Inflammatory macrophage (primary cell): ENCODE results near the gene CYB561D2.

Experiments used
- DNase-seq, 2 donors: peaks; one replicate each; pipeline ENCODE4 v3.0.0-alpha.2; 2020 to 2022

Gene CYB561D2

DNA sequence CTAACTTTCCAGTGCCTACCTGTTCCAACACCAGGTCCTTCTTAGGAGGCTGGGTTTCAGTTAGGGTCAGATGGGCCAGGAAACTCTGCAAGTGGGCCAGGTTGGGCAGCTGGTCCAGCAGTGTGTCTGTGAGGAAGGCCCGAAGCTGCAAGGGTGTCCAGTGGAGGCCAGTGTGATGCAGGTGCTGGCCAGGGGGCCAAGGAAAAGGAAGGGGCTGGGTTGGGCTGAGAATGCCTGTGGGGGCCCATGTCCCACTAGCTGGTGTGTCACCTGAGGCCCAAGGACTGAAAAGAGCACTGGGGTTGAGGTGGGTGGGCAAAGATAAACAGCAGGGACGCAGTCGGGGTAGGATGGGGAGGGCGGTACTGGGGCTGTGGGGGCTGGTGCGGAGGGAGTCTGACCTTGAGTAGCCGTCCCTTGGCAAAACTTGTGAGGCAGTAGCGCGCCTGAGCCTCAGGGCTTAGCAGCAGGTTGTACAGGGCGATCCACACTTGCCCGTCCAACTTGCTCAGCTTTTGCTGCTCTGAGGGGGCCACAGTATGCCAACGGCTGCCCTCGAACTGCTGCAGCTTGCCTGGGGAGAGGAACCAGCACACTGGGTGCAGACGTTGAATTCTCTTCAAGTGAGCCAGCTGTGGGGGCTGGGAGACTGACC, 8.5 kb upstream of the CYB561D2 start:
- DNase-seq = no peak

DNA sequence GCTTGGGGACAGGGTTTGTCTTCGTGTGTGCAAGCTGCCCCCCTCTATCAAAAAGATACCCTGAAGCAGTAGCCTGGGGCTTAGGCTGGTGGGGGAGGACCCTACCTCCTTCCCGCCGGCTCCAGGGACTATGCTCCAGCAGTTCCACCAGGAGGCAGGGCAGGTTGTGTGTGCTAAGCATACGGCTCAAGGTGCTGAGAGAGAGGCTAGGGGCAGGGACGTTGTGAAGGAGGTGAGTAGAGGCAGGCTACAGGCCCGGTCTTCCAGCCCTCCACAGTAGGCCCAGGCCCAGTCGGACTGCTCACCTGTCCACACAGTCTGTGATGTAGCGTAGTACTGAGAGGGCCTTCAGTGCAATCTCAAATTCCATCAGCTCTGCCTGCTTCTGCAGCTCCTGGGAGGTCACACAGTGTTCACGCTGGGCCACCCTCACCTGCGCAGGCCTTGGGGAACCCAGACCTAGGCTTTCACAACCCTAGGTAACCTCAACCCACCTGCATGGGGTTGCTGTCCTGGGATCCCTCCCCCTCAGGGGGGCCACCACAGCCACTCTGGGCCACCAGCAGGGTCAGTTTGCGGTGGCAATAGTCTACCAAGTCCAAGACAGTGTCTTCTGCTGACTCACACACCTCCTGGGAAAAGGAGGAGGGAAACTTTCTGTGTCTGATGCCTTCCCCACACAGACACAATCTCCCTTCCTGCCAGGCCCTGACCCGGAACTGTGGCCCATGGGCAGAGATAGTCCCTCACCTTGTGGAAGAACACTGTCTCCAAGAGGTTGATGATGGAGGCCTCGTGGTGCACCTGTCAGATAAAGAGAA, 7.6 kb upstream of the CYB561D2 start:
- no peak for DNase-seq

DNA sequence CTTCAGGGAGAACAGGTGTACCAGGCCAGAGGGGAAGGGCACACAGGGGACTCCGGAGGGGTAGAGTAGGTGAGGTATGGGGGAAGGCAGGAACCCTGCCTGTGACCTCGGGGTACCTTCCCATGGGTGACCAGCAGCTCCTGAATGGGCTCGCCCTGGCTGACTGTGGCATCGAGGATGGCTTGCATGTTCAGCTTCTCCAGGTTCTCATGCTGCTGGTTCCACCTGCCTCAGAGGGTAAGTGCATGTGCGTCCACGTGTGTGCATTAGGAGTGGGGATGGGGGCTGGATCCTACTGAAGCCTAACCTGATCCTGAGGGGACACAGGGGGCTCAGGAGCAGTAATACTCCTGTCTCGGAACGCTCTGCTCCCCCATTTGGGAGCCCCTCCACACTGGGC, 5.7 kb upstream of the CYB561D2 start:
- DNase-seq = no peak

DNA sequence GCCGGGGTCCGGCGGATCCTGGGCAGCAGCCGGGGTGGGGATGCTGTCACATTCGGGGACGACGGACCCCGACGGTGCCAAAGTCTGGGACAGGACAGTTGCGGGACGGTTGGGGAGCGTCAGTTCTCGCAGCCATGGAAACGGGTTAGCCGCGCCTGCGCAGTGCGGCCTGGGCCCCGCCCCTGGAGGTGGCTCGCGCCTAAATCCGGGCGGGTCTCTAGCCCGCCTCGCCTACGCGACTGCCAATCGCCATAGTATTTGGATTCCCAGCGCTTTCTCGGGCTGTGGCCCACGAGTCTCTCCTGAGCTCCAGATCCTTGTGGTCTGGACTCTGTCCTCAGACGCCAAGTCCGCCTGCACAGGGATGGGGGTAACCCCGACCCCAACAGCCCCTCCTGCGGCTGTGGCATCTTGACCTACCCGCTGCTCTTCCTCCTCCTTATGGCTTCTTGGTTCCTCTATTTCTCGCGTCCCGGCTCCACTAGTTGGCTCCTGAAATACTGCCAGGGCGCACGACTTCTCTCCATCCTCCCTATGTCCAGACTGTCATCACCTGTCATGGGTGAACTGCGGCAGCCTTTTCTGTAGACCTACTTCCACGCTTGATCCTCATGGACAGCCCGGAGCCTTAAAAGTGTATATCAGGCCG, 5.0 kb upstream of the CYB561D2 start, which contains the start of gene ZMYND10:
TSS of gene ZMYND10 (minus strand) at position 147 of the 649 bp plus-strand sequence. CDS start 153 bp downstream, outside the sequence.
- DNase-seq = peak; percentile 85 to 87

DNA sequence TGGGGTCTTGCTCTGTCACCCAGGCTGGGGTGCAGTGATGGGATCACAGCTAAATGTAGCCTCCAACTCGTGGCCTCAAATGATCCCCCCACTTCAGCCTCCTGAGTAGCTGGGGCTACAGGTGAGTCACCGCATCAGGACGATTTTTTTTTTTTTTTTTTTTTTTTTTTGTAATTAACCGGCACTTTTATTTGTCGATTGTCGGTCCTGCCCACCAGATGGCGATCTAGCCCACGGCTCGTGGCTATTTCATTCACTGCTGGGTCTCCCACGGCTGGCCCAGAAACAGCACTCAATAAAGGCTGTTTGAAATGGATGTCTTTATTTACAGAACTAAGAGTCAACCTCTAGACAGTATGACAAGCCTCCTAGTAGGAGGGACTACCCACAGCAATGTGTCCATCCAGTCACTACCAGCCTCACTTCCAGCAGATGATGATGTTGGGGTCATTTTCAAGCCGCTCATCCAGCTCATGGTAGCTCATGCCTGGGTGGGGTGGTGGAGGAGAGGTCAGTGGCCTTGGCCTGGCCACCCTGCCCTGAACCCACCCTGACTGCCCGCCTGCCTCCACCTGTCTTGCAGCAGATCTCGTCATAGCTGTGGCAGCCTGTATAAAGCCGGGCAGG, 3.4 kb upstream of the CYB561D2 start:
- DNase-seq = peak; percentile 66 to 79

DNA sequence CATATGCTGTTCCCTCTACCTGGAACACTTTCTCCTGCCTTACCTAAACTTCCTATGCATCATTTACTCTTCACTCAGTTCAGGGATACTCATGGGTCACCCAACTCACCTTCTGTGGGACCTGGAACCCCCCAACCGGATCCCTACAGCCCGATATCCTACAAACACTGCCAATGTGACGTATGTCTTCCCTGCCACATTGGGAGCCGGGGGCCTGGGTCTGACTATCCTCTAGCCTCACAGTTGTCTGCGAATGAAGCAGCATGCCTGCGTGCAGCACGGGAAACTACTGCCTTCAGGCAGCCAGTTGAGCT, 492 bp upstream of the CYB561D2 start:
- DNase-seq = no peak

DNA sequence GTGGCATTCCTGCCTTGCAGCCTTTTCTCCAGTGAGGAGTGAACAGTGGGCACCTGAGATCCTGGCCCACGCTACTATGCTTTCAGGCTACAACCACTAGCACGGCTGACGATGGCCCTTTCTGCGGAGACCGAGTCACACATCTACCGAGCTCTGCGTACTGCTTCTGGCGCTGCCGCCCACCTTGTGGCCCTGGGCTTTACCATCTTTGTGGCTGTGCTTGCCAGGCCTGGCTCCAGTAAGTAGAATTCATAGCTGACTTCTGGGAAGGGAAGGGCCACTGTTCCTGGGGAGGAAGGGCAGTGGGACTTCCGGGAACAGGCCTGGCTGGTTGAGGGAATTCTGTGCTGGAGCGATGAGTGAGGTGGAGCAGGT, 648 bp downstream of the CYB561D2 start:
- no peak for DNase-seq

DNA sequence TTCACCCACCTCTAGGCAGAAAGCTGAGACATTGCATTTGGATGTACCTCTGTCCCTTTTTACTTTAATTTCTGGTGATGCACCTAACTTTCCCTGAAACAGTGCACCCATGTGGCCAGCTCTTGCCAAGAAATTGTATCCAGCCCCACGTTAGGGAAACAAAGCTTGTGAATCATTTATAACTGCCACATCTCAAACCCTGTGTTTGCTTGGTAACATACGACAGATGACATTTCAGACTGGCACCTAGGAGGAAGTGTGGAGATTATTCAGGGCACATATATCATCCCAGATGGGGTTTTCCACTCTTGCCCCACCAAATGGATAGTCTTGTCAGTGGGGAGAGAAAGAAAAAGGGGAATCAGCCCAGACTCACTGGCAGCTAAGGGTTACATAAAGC, 2.1 kb downstream of the CYB561D2 start:
- peak; percentile 31 to 47 for DNase-seq

DNA sequence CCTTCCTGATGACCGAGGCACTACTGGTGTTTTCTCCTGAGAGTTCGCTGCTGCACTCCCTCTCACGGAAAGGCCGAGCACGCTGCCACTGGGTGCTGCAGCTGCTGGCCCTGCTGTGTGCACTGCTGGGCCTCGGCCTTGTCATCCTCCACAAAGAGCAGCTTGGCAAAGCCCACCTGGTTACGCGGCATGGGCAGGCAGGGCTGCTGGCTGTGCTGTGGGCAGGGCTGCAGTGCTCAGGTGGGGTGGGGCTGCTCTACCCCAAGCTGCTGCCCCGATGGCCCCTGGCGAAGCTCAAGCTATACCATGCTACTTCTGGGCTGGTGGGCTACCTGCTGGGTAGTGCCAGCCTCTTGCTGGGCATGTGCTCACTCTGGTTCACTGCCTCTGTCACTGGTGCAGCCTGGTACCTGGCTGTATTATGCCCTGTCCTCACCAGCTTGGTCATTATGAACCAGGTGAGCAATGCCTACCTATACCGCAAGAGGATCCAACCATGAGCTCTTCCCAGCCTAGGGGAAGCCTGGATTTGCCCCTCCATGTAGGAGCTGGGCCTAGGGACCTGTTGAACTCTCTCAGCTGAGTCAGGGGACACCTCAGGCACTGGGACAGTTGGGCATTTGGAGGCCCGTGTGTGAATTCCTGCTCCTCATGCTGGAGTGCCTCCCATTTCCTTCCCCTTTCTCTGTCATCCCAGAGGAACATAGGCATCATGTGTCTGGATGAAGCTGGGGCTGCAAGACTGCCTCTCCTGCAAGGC, 2.8 kb downstream of the CYB561D2 start:
- no peak for DNase-seq

DNA sequence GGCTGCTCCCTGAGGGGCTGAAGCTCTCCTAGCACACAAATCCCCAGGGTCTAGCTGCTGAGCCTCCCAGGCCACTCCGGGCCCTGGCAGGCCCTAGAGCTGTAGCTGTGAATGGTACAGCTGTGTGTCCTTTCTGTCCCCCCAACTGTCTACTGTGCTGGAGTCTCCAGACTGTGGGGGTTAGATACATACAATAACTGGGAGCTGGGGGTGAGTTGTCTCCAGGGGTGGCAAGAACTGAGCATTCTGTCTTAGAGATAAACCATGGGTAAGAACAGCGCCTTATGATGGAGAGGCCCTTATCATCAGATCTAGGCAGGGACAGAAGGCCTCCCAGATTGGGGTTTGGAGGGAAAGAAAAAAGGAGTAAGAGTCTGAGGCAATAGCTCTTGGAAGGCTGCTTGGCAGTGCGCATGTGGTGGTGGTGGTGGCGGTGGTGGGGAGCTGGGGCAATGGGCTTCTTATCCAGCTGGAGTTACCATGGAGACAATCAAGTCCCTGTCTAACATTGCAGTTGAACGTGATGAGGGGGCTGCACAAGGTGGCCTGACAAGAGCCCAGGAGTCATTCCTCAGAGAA, 3.6 kb downstream of the CYB561D2 start:
- DNase-seq = no peak

DNA sequence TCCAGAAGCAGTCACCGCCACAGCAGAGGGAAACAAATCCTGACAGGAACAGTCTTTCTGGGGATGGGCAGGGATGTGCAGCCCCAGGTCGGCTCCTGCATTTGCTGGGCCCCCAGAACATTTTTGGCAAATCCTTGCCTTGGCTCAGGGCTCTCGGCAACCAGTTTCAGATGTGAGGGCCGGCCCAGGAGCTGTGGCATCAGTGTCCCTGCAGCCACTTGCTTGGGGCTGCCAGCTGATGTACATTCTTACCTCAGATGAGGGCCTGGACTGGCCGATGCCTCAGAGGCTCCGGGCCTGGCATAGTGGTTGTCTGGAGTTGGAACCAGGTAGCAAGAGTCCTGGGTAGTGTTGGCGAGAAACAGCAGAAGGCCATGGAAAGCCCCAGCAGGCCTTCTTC, 4.2 kb downstream of the CYB561D2 start:
- no peak for DNase-seq

DNA sequence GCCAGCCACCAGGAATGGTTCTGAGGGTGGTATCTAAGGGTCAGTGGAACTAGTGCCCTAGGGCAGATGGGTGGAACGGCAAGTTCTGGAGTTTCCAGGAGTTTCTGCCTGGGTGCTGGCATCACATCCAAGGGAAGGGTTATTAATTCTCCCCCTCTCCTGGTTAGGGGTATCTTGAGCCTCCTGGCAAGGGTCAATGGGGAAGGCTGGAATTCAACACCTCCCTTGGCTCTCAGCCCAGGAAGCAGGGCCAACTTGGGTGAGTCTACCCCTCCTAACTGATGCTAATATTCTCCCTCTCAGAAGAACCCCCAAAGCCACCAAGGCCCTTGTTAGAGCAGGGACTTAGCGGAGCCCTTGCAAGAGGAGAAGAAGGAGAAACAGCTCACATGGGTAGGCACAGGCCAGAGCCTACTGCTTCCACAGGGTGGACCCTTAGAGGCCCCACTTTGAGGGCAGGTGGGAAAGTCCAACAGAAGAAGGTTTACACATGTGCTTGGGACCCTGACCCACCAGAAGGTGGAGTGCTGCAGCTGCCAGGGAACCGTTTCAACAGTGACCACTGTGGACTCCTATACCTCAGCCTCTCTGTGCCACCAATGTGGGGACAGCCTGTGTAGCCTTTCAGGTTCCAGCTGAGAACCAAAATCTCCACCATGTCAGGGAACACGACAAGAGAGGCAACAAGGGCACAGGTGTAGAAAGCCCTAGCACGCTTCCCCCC, 5.3 kb downstream of the CYB561D2 start:
- no peak for DNase-seq

DNA sequence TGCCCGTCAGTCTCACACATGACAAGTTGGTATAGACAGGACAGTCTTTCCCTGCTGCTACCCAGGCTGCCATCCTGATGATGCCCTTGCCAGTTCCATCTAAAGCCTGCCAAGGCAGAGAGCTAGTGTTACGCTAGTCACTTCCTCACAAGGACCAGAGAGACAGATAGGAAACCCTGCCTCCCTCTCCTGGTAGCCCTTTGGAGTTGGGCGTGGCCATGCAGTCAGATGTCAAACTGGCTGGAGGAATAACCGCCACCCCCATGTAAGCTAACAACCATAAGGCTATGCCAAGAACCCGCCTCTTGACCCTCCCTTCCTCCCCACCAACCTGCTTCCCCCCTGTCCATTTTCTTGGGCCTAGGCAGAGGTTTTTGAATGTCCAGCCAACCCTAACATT, 5.9 kb downstream of the CYB561D2 start:
- DNase-seq = peak; percentile 69 to 73

DNA sequence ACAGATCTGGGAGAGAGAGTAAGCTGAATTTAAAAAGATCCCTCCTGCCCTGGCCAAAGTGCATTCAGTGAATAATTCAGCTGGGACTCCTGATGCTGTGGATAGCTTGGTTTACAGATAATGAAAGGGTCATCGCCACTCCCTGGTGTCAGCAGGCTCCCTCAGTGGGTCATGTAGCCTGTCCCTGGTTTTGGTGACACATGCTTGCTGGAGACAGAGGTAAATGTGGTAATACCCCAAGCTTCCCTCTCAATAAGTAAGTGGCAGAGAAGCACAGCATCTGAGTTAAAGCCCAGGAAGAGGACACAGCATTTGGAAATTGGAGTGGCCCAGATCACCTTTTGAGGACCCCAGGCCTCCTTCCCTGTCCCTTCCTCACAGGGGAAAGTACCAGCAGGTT, 6.8 kb downstream of the CYB561D2 start:
- peak; percentile 11 to 29 for DNase-seq

DNA sequence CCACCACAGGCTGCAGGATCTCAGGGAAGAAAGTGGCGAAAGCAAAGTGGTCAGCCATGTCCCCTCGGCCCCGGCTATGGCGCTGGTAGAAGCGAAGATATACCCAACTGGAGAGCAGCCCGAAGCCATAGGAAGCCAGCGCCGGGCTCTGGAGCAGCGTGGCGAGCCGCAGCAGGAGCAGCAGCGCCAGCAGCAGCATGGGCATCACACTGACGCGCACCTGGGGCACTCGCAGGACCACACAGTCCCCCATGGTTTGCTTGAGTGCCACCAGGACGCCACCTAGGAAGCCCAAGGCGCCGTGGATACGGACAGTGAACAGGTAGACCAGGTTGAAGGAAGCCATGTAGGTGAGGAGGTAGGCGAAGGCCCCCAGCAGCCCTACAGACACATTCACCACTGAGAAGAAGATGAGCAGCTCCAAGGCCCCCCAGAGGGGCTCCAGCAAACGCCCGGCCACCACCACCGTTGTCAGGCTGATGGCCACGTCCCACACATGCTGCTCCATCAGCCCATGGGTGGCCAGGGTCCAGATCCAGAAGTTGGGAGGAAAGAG, 7.8 kb downstream of the CYB561D2 start:
- DNase-seq = no peak

DNA sequence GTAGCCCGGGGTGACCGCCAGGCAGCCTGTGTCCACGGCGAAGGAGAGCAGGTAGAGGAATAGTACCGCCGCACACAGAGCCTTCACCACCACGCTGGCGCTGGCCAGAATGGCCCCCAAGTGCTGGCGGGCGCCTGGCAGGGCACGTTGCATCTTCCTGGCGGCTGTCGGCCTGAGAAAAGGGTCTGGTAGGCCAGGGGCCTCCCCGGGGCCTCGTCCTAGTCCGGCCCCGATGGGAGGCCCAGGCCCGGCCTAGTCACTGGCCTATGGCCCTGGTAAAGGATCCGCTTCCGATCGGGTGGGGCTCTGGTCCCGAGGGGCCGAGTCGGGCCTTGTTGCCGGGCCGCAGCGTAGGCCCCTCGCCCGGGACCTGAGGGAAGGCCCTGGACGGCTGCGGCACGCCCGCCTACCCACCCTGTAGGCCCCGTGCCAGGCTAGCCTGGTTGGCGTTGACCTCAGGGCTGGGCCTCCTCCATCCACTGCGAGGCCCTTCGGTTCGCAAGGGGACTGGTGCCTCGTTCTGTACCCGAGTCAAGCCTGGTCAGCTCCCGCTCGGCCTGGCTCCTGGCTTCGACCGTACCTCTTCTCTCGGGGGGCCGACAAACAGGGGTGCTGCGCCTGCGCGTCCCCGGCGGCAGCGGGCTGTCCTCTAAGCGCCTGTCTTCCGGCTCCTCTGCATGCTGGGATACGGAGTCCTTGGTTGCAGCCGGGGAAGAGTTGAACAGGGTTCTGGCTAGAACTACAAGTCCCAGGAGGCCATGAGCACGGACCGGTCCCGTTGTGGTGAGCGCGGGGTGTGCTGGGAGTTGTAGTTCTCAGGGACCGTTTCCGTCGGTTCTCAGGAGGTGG, 8.5 kb downstream of the CYB561D2 start, which contains the start of gene TMEM115:
TSS of gene TMEM115 (minus strand) at position 611 of the 849 bp plus-strand sequence. CDS start at position 153, 458 bp downstream.
- peak; percentile 98 for DNase-seq

DNA sequence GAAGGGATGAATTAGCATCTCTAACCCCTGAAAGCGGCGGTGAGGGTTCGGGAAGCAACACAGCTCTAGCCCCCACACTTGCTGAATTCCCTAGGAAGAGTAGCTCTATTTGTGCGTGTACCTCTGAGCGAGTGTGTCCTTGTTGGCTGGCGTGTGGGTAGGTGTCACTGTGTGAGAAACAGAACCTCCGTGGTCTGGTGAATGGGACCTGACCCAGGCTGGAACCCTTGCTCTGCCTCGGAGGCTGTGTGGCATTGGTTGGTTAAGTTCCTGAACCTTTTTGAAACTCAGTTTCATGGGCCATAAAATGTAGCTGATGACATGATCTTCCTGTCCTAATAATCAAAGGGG, 9.1 kb downstream of the CYB561D2 start:
- no peak for DNase-seq

DNA sequence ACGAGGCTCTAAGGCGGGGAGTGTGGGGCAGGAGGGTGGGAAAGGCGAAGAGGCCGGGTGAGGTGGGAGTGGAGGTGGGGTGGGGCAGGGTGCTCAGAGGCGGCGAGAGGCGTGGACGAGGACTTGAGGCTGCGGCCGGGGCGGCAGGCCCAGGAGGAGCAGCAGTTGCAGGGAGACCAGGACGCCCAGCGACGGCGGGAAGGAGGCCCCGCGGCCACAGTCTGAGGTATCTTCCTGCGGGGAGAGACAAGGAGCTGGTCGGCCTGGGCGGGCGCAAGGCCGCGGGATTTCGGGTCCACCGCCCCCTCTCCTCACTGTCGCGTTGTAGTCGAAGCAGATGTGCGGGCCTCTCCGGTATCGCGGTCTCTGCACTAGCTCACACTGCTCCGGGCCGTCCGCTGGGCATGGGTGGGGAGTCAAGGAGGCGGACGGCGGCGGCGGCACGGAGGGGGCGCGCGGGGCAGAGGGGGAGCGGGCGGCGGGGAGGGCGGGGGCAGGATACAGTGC, 14.0 kb downstream of the CYB561D2 start:
- DNase-seq = no peak

DNA sequence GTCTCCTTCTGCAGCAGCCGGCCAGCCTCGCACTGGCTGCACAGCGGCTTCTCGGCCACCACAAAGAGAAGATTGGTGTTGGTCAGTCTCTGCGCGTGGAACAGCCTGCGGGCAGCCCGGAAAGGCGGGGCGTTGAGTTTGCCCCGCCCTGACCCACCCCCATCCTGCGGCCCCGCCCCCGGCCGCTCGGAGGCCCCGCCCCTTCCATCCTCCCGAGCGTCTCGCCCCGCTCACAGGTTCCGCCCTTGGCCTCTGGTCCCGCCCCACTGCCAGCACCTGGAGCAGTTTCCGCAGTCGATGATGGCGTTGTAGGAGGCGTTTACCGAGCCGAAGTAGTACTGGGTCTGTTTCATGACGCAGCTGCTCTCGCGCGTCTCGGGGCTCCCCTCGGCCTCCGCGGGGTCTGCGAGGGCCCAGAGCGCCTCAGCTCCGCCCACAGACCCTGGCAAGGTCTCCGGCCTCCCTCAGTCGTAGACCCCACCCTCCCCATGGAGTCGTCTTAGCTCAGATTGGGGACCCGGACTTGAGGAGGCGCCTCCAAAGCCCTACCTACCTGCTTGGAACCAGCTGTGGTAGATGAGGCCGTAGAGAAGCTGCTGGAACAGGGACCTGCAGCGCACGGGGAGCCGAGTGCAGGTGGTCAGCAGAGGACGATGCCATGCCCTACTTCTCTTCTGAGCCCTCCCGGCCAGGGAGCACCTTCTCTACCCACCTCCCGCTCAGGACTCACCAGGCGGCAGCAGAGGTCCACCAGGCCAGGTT, 14.6 kb downstream of the CYB561D2 start:
- DNase-seq = peak; percentile 58 to 75
